Activated CD4-positive, CD25-positive, alpha-beta regulatory T cell treated with anti-CD3 and anti-CD28 coated beads, Interleukin-2, amount 50 U/mL, for 72 hours (primary cell): Measurements from ENCODE around the gene C18orf32.
"Not testable (repeated sequence)": the region's sequence is repeated elsewhere in the genome, so short reads cannot be mapped to it uniquely, and the experiment has no call there.

ENCODE experiments used
- DNase-seq: peaks from one replicate; pipeline ENCODE4 v3.0.0; 2021

The C18orf32 gene

GRCh38 chr18:49486953-49487710 lies at the start of gene C18orf32:
TSS of gene C18orf32 (minus strand) at chr18:49487234. CDS start at chr18:49483748, 3,486 bp downstream.
- DNase-seq, result peak; percentile 94

GRCh38 chr18:49534846-49535601 lies 48.0 kb upstream of the C18orf32 start:
- no peak for DNase-seq

DNA sequence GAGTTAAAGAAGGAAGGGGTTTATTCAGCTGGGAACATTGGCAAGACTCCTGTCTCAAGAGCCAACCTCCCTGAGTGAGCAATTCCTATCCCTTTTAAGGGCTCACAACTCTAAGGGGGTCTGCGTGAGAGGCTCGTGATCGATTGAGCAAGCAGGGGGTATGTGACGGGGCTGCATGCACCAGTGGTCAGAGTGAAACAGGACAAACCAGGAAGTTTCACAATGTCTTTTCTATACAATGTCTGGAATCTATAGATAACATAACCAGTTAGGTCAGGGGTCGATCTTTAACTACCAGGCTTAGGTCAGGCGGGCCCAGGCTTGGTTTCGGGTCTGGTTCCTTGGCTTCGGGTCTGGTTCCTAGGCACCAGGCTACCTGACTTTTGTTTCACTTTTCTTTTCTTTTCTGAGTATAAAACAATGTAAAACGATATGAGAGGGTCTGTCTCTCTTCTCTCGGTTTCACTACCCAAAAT lies 44.7 kb upstream of the C18orf32 start:
- DNase-seq, result no peak

DNA sequence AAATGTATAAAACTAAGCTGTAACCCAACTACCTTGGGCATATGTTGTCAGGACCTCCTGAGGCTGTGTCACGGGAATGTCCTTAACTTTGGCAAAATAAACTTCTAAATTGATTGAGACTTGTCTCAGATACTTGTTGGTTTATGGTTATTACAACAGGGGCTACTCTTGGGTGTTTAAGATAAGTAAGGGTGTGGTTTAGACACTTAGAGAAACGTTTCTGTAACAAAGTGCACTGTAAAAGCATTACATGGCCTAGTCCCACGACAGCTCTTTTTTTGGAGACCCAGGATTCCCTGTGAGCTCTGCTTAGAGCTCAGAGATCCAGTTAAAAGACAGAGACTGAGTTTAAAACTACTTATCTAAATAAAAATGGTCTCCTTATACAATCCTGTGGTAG lies 42.6 kb upstream of the C18orf32 start:
- DNase-seq, result no peak

GRCh38 chr18:49527631-49528327 lies 40.7 kb upstream of the C18orf32 start:
- no peak for DNase-seq

- no peak for DNase-seq
These were observed 38.9 kb upstream of the C18orf32 start for GRCh38 chr18:49525981-49526380.

- no peak for DNase-seq
These were observed 37.9 kb upstream of the C18orf32 start for GRCh38 chr18:49524951-49525350.

- DNase-seq, result no peak
These were observed 37.3 kb upstream of the C18orf32 start for GRCh38 chr18:49524349-49524748.

GRCh38 chr18:49523580-49524093 lies 36.6 kb upstream of the C18orf32 start:
- not testable (repeated sequence) for DNase-seq

GRCh38 chr18:49521216-49521835 lies 34.3 kb upstream of the C18orf32 start:
- DNase-seq, result no peak

GRCh38 chr18:49520661-49521145 lies 33.7 kb upstream of the C18orf32 start:
- DNase-seq, result no peak

GRCh38 chr18:49519101-49519971 lies 32.3 kb upstream of the C18orf32 start:
- no peak for DNase-seq

DNA sequence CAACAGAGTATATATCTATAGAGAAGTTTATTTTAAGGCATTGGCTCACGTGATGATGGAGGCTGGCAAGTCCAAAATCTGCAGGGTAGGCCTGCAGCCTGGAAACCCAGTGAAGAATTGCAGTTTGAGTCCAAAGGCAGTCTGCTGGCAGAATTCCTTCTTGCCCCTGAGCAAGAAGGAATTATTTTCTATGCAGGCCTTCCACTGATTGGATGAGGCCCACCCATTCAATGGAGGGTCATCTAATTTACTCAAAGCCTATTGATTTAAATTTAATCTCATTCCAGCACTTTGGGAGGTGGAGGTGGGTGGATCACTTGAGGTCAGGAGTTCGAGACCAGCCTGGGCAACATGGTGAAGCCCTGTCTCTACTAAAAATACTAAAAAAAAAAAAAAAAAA lies 30.4 kb upstream of the C18orf32 start:
- no peak for DNase-seq

DNA sequence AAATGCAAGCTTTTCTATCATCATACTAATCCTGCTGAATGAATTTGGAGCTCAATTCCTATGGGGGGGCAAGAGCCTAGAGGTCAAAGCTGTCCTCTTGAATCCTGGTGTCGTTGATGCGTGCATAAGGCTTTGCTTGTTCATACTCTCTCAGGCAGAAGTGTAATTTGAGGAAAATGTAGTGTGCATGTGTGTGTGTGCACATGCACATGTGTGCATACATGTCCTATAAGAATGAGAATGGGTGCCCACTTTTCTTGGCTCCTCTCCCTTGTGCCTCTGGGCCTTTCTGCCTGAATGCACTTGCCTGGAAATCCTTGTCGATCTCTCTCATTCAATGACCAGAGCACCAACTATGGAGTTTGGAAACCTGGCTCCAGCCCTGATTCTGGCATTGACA lies 28.5 kb upstream of the C18orf32 start:
- DNase-seq, result no peak

- not testable (repeated sequence) for DNase-seq
These were observed 28.0 kb upstream of the C18orf32 start for GRCh38 chr18:49515003-49515402.

- no peak for DNase-seq
These were observed 27.5 kb upstream of the C18orf32 start for GRCh38 chr18:49514577-49514976.

- not testable (repeated sequence) for DNase-seq
These were observed 25.8 kb upstream of the C18orf32 start for GRCh38 chr18:49512876-49513275.

DNA sequence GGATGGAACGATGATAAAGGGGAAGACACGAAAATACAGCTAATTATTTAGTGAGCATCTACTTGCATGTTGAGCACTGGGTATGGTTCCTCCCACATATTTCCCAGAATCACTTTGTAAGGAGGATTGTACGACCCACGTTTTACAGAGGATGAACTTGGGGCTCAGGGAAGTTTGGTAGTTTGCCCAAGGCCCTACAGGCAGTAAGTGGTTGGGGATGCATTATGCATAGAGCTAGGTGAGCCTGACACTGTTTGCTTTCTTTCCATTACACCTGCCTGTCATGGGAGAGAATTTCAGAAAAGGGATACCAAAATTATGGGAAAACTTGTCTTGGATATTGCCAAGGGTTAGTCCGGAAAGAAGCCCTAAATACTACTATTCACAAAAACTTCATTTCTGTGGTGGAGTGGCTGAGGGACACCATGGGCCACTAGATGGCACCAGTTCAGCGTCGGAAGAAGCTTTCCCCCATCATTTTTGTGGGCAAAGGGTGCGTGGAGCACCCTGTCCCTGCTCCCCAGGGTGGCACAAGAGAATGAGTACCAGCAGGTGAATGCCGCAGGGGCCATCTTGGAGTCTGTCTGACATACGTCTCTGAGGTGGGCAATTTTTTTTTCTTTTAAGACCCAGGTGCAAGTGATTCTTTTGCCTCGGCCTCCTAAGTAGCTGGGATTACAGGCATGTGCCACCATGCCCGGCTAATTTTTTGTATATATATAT lies 23.5 kb upstream of the C18orf32 start:
- peak; percentile 40 for DNase-seq

GRCh38 chr18:49506438-49506837 lies 19.4 kb upstream of the C18orf32 start:
- DNase-seq, result not testable (repeated sequence)

DNA sequence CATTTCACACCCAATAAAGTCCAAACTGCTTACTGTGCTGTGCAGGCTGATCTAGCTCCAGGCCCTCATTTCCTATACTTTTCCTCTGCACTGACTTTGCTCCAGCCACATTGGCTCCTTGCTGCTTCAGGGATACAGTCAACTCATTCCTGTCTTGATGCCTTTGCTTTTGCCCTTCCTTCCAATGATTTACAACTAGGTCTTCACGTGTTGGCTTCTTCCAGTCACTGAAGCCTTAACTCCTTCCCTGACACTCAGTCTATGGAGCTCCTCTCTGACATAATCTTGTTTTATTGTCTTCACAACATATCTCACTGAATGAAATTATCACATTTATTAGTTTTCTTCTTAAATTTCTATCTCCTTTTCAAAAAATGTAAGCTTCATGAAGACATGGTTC lies 16.9 kb upstream of the C18orf32 start:
- no peak for DNase-seq
